ENCODE data around the gene SV2B.
"Not testable (repeated sequence)": the region's sequence is repeated elsewhere in the genome, so short reads cannot be mapped to it uniquely, and the experiment has no call there.

SV2B gene

GRCh38 chr15:91319371-91320059 lies 219.5 kb downstream of the SV2B start:
- H3K36me3 ChIP-seq (ENCODE audit: control insufficient read depth, insufficient read depth, low read length, severe bottlenecking): no peaks in the 10 kb centered on the region
- H3K9ac ChIP-seq (ENCODE audit: low read length): no peak overlapping the region
- no peak overlapping the region for H3K4me3 ChIP-seq (ENCODE audit: low read length)
- no peaks in the 10 kb centered on the region for H3K27me3 ChIP-seq (replicated peaks; ENCODE audit: control insufficient read depth, insufficient read depth, low read length)
- H3K4me1 ChIP-seq (ENCODE audit: control insufficient read depth, insufficient read depth, low read length): no peaks in the 10 kb centered on the region
- H3K9me3 ChIP-seq (ENCODE audit: control insufficient read depth, low read length): peaks cover 3% of the 10 kb centered on the region
- no peak for DNase-seq (ENCODE audit: low read depth)

GRCh38 chr15:91320101-91320500 lies 220.0 kb downstream of the SV2B start:
- Histone ChIP-seq H3K4me1 (ENCODE audit: control insufficient read depth, insufficient read depth, low read length) (no peaks in the 10 kb centered on the region), H3K9me3 (ENCODE audit: control insufficient read depth, low read length) (peaks cover 3% of the 10 kb centered on the region)
- DNase-seq (ENCODE audit: low read depth): no peak

GRCh38 chr15:91329914-91330313 lies 229.9 kb downstream of the SV2B start:
- Histone ChIP-seq H3K27me3 (replicated peaks; ENCODE audit: control insufficient read depth, insufficient read depth, low read length) (no peaks in the 10 kb centered on the region), H3K4me1 (ENCODE audit: control insufficient read depth, insufficient read depth, low read length) (no peaks in the 10 kb centered on the region), H3K9me3 (ENCODE audit: control insufficient read depth, low read length) (no peaks in the 10 kb centered on the region), H3K9ac (ENCODE audit: low read length) (no peak overlapping the region), H3K36me3 (ENCODE audit: control insufficient read depth, insufficient read depth, low read length, severe bottlenecking) (no peaks in the 10 kb centered on the region), H3K4me3 (ENCODE audit: low read length) (no peak overlapping the region)
- no peak for DNase-seq (ENCODE audit: low read depth)

More at GRCh38 chr15:91320101-91320500, 220.0 kb downstream of the SV2B start:
- Histone ChIP-seq H3K4me3 (ENCODE audit: low read length) (no peak overlapping the region), H3K9ac (ENCODE audit: low read length) (no peak overlapping the region), H3K36me3 (ENCODE audit: control insufficient read depth, insufficient read depth, low read length, severe bottlenecking) (no peaks in the 10 kb centered on the region), H3K27me3 (replicated peaks; ENCODE audit: control insufficient read depth, insufficient read depth, low read length) (no peaks in the 10 kb centered on the region)

- H3K9me3 ChIP-seq (ENCODE audit: control insufficient read depth, low read length): no peaks in the 10 kb centered on the region
- no peak for DNase-seq (ENCODE audit: low read depth)
These were observed 231.5 kb downstream of the SV2B start for GRCh38 chr15:91331581-91331980.

GRCh38 chr15:91335702-91336101 lies 235.6 kb downstream of the SV2B start:
- DNase-seq (ENCODE audit: low read depth): no peak
- Histone ChIP-seq H3K36me3 (ENCODE audit: control insufficient read depth, insufficient read depth, low read length, severe bottlenecking) (no peaks in the 10 kb centered on the region), H3K4me1 (ENCODE audit: control insufficient read depth, insufficient read depth, low read length) (no peaks in the 10 kb centered on the region), H3K9ac (ENCODE audit: low read length) (no peak overlapping the region), H3K4me3 (ENCODE audit: low read length) (no peak overlapping the region), H3K27me3 (replicated peaks; ENCODE audit: control insufficient read depth, insufficient read depth, low read length) (no peaks in the 10 kb centered on the region), H3K9me3 (ENCODE audit: control insufficient read depth, low read length) (no peaks in the 10 kb centered on the region)

More at GRCh38 chr15:91331581-91331980, 231.5 kb downstream of the SV2B start:
- Histone ChIP-seq H3K4me3 (ENCODE audit: low read length) (no peak overlapping the region), H3K27me3 (replicated peaks; ENCODE audit: control insufficient read depth, insufficient read depth, low read length) (no peaks in the 10 kb centered on the region), H3K36me3 (ENCODE audit: control insufficient read depth, insufficient read depth, low read length, severe bottlenecking) (no peaks in the 10 kb centered on the region), H3K4me1 (ENCODE audit: control insufficient read depth, insufficient read depth, low read length) (no peaks in the 10 kb centered on the region), H3K9ac (ENCODE audit: low read length) (no peak overlapping the region)

- no peak overlapping the region for H3K4me3 ChIP-seq (ENCODE audit: low read length)
- H3K27me3 ChIP-seq (replicated peaks; ENCODE audit: control insufficient read depth, insufficient read depth, low read length): no peaks in the 10 kb centered on the region
- no peaks in the 10 kb centered on the region for H3K36me3 ChIP-seq (ENCODE audit: control insufficient read depth, insufficient read depth, low read length, severe bottlenecking)
- no peaks in the 10 kb centered on the region for H3K4me1 ChIP-seq (ENCODE audit: control insufficient read depth, insufficient read depth, low read length)
- H3K9ac ChIP-seq (ENCODE audit: low read length): no peak overlapping the region
- no peaks in the 10 kb centered on the region for H3K9me3 ChIP-seq (ENCODE audit: control insufficient read depth, low read length)
- DNase-seq (ENCODE audit: low read depth): no peak
These were observed 236.6 kb downstream of the SV2B start for GRCh38 chr15:91336687-91337086.

- H3K36me3 ChIP-seq (ENCODE audit: control insufficient read depth, insufficient read depth, low read length, severe bottlenecking): no peaks in the 10 kb centered on the region
- no peaks in the 10 kb centered on the region for H3K9me3 ChIP-seq (ENCODE audit: control insufficient read depth, low read length)
- no peaks in the 10 kb centered on the region for H3K4me1 ChIP-seq (ENCODE audit: control insufficient read depth, insufficient read depth, low read length)
- H3K27me3 ChIP-seq (replicated peaks; ENCODE audit: control insufficient read depth, insufficient read depth, low read length): no peaks in the 10 kb centered on the region
- no peak overlapping the region for H3K4me3 ChIP-seq (ENCODE audit: low read length)
- H3K9ac ChIP-seq (ENCODE audit: low read length): no peak overlapping the region
- peak; percentile 15 for DNase-seq (ENCODE audit: low read depth)
These were observed 238.7 kb downstream of the SV2B start for GRCh38 chr15:91338766-91339165.

- no peak for DNase-seq (ENCODE audit: low read depth)
- Histone ChIP-seq H3K9ac (ENCODE audit: low read length) (no peak overlapping the region), H3K4me1 (ENCODE audit: control insufficient read depth, insufficient read depth, low read length) (no peaks in the 10 kb centered on the region), H3K9me3 (ENCODE audit: control insufficient read depth, low read length) (no peaks in the 10 kb centered on the region), H3K27me3 (replicated peaks; ENCODE audit: control insufficient read depth, insufficient read depth, low read length) (no peaks in the 10 kb centered on the region), H3K4me3 (ENCODE audit: low read length) (no peak overlapping the region), H3K36me3 (ENCODE audit: control insufficient read depth, insufficient read depth, low read length, severe bottlenecking) (no peaks in the 10 kb centered on the region)
These were observed 242.0 kb downstream of the SV2B start for GRCh38 chr15:91342097-91342496.

GRCh38 chr15:91344912-91345311 lies 244.9 kb downstream of the SV2B start:
- H3K9me3 ChIP-seq (ENCODE audit: control insufficient read depth, low read length): not testable (repeated sequence)

GRCh38 chr15:91345736-91346135 lies 245.7 kb downstream of the SV2B start:
- H3K4me1 ChIP-seq (ENCODE audit: control insufficient read depth, insufficient read depth, low read length): no peaks in the 10 kb centered on the region
- no peak overlapping the region for H3K9ac ChIP-seq (ENCODE audit: low read length)
- H3K9me3 ChIP-seq (ENCODE audit: control insufficient read depth, low read length): no peaks in the 10 kb centered on the region
- no peak for DNase-seq (ENCODE audit: low read depth)
- no peak overlapping the region for H3K4me3 ChIP-seq (ENCODE audit: low read length)
- no peaks in the 10 kb centered on the region for H3K36me3 ChIP-seq (ENCODE audit: control insufficient read depth, insufficient read depth, low read length, severe bottlenecking)
- H3K27me3 ChIP-seq (replicated peaks; ENCODE audit: control insufficient read depth, insufficient read depth, low read length): no peaks in the 10 kb centered on the region

More at GRCh38 chr15:91344912-91345311, 244.9 kb downstream of the SV2B start:
- H3K4me1 ChIP-seq (ENCODE audit: control insufficient read depth, insufficient read depth, low read length); H3K27me3 ChIP-seq (replicated peaks; ENCODE audit: control insufficient read depth, insufficient read depth, low read length); H3K36me3 ChIP-seq (ENCODE audit: control insufficient read depth, insufficient read depth, low read length, severe bottlenecking); H3K9ac ChIP-seq (ENCODE audit: low read length); DNase-seq (ENCODE audit: low read depth); H3K4me3 ChIP-seq (ENCODE audit: low read length): not testable (repeated sequence)

- Histone ChIP-seq H3K36me3 (ENCODE audit: control insufficient read depth, insufficient read depth, low read length, severe bottlenecking) (no peaks in the 10 kb centered on the region), H3K27me3 (replicated peaks; ENCODE audit: control insufficient read depth, insufficient read depth, low read length) (no peaks in the 10 kb centered on the region), H3K9ac (ENCODE audit: low read length) (no peak overlapping the region), H3K9me3 (ENCODE audit: control insufficient read depth, low read length) (no peaks in the 10 kb centered on the region), H3K4me3 (ENCODE audit: low read length) (no peak overlapping the region), H3K4me1 (ENCODE audit: control insufficient read depth, insufficient read depth, low read length) (no peaks in the 10 kb centered on the region)
- no peak for DNase-seq (ENCODE audit: low read depth)
These were observed 246.2 kb downstream of the SV2B start for GRCh38 chr15:91346259-91346658.
